ENCODE data around the gene HADHA. TPM values are rescaled to one million over a fixed set of nuclear protein-coding genes. Genes with fewer than 3 reads are reported as not detected.

The HADHA gene
- polyA plus RNA-seq, 1 donor (not counting 4 experiments of a cell fraction or from before 2014, with no cell fraction given), result 150 TPM

- Histone ChIP-seq H3K9me3 (ENCODE audit: control insufficient read depth, low read depth, low read length) (no peaks in the 10 kb centered on the region), H3K4me3 (ENCODE audit: control insufficient read depth in 2 of 3, extremely low read depth in 1 of 3, insufficient read depth in 2 of 3, low read depth in 1 of 3, low read length in 3 of 3) (no peak overlapping the region), H4K20me1 (ENCODE audit: control insufficient read depth, extremely low read depth, insufficient read depth, low read length) (no peaks in the 10 kb centered on the region), H3K4me2 (ENCODE audit: control insufficient read depth, extremely low read depth, insufficient read depth, low read depth, low read length) (no peak overlapping the region), H3K27me3 (ENCODE audit: control insufficient read depth, extremely low read depth, insufficient read depth, low read length) (no peaks in the 10 kb centered on the region), H3K36me3 (ENCODE audit: control insufficient read depth in 2 of 2, extremely low read depth in 1 of 2, insufficient read depth in 2 of 2, low read length in 2 of 2) (peaks cover 2 to 17% of the 10 kb centered on the region in 2 experiments), H3K27ac (ENCODE audit: control insufficient read depth, insufficient read depth, low read length) (no peak overlapping the region), H2AFZ (ENCODE audit: control insufficient read depth, low read length) (no peak overlapping the region), H3K4me1 (ENCODE audit: control insufficient read depth, extremely low read depth, insufficient read depth, low read length) (no peaks in the 10 kb centered on the region), H3K9ac (ENCODE audit: control insufficient read depth, extremely low read depth, insufficient read depth, low read length) (no peak overlapping the region), H3K79me2 (ENCODE audit: control insufficient read depth, insufficient read depth, low read length) (no peaks in the 10 kb centered on the region), H3K9me1 (ENCODE audit: control insufficient read depth, extremely low read depth, insufficient read depth, low read length) (no peaks in the 10 kb centered on the region)
- FAIRE-seq, result no peak
- no peak for DNase-seq (ENCODE audit: low read depth, low spot score)
- dilution Hi-C loops (cut with MboI; ENCODE audit: extremely low pct_ligation_motif_present, low sequenced_read_pairs), result no loop called here
- TF ChIP-seq CTCF (optimal IDR thresholded peaks at IDR 0.05 in 1 of 3, IDR thresholded peaks at IDR 0.05 in 1 of 3, conservative IDR thresholded peaks at IDR 0.05 in 1 of 3; ENCODE audit: extremely low read depth in 1 of 3, insufficient read depth in 2 of 3, low read length in 3 of 3) (no peak), EZH2 (IDR thresholded peaks at IDR 0.05; ENCODE audit: low read length) (no peak)
Measured at GRCh38 chr2:26189123-26189522, 55.3 kb downstream of the HADHA start.

- H3K9me1 ChIP-seq (ENCODE audit: control insufficient read depth, extremely low read depth, insufficient read depth, low read length), result no peaks in the 10 kb centered on the region
- no peak overlapping the region for H2AFZ ChIP-seq (ENCODE audit: control insufficient read depth, low read length)
- DNase-seq (ENCODE audit: low read depth, low spot score) (no peak), FAIRE-seq (no peak)
- dilution Hi-C loops (cut with MboI; ENCODE audit: extremely low pct_ligation_motif_present, low sequenced_read_pairs), result no loop called here
- H3K4me1 ChIP-seq (ENCODE audit: control insufficient read depth, extremely low read depth, insufficient read depth, low read length), result no peaks in the 10 kb centered on the region
- H3K79me2 ChIP-seq (ENCODE audit: control insufficient read depth, insufficient read depth, low read length), result no peaks in the 10 kb centered on the region
- no peak overlapping the region for H3K27ac ChIP-seq (ENCODE audit: control insufficient read depth, insufficient read depth, low read length)
- TF ChIP-seq CTCF (optimal IDR thresholded peaks at IDR 0.05 in 1 of 3, IDR thresholded peaks at IDR 0.05 in 1 of 3, conservative IDR thresholded peaks at IDR 0.05 in 1 of 3; ENCODE audit: extremely low read depth in 1 of 3, insufficient read depth in 2 of 3, low read length in 3 of 3) (no peak), EZH2 (IDR thresholded peaks at IDR 0.05; ENCODE audit: low read length) (no peak)
- H3K27me3 ChIP-seq (ENCODE audit: control insufficient read depth, extremely low read depth, insufficient read depth, low read length), result no peaks in the 10 kb centered on the region
- H3K9me3 ChIP-seq (ENCODE audit: control insufficient read depth, low read depth, low read length), result no peaks in the 10 kb centered on the region
- no peak overlapping the region for H3K9ac ChIP-seq (ENCODE audit: control insufficient read depth, extremely low read depth, insufficient read depth, low read length)
- no peak overlapping the region for H3K4me3 ChIP-seq (ENCODE audit: control insufficient read depth in 2 of 3, extremely low read depth in 1 of 3, insufficient read depth in 2 of 3, low read depth in 1 of 3, low read length in 3 of 3)
- no peaks in the 10 kb centered on the region for H4K20me1 ChIP-seq (ENCODE audit: control insufficient read depth, extremely low read depth, insufficient read depth, low read length)
- H3K4me2 ChIP-seq (ENCODE audit: control insufficient read depth, extremely low read depth, insufficient read depth, low read depth, low read length), result no peak overlapping the region
- peaks cover 2 to 8% of the 10 kb centered on the region in 2 experiments for H3K36me3 ChIP-seq (ENCODE audit: control insufficient read depth in 2 of 2, extremely low read depth in 1 of 2, insufficient read depth in 2 of 2, low read length in 2 of 2)
Measured at GRCh38 chr2:26187537-26188104, 56.8 kb downstream of the HADHA start.

Data from keratinocyte (primary cell).